Fibroblast of upper back skin (primary cell): ENCODE results near the gene HELZ.
"Not testable (repeated sequence)": the region's sequence is repeated elsewhere in the genome, so short reads cannot be mapped to it uniquely, and the experiment has no call there.

ENCODE experiments used
- DNase-seq: peaks from one replicate; pipeline ENCODE4 v3.0.0-alpha.2; 2013

HELZ gene

DNA sequence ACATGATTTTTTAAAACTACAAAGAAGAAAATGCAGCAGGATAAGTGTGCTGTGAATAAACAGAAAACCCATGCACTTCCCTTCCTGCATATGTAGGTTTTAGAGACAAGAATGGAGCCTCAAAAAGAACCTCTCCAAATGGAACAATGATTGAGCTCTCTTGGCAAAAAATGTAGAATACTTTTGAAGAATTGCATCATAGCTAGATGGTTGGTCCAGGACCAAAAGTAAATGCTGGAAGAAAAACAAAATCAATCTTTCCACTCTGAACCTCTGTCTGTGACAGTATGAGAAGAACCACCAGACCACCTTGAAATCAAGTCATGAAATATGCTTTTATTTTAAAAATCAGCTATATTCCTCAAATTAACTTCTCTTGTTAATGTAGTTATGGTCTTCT is 17.5 kb downstream of the HELZ start:
- DNase-seq, result peak; percentile 63

DNA sequence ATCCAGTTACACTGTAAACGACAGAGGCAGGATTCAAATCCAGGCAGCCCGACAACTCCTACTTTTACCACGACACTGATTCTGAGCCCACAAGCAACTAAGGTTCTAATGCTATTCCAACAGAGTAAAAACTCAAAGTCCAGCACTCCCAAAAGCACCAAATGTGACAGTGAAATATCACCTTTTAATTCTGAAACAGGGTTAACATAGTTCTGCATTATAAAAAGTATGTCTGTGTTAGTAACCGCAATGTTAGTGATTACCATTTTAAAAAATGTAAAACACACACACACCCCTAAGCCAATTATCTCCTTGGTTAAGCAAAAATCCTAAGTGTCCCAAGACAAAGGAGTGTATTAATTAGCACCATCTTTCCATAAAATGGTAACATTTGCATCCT is 19.7 kb downstream of the HELZ start:
- DNase-seq, result peak; percentile 50

DNA sequence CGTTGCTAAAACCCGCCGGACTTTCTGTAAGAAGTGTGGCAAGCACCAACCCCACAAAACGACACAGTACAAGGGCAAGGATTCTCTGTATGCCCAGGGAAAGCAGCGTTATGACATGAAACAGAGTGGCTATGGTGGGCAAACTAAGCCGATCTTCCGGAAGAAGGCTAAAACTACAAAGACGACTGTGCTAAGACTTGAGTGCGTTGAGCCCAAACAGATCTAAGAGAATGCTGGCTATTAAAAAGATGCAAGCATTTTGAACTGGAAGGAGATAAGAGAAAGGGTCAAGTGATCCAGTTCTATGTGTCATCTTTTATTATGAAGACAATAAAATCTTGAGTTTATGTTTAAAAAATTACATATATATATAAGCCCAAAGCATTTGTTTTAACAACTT is 20.3 kb downstream of the HELZ start:
- DNase-seq, result no peak

DNA sequence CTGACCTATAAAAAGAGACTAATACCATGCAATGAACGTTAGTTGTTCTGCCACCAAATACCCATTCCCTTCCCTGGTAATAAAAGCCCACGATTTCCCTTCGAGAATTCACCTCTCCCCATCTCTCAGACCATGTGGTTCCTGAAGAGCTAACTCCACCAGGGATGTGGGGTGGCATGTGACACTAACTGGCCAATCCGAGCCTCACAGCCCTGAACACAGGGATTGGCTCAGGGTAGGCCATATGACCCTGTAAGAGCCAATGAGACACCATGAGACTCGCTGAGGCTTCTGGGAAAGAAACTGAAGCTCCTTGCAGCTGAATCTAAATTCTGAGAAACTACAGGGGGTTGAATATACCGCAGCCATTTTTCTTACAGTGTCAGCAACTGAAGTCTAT is 21.1 kb downstream of the HELZ start:
- DNase-seq, result no peak

DNA sequence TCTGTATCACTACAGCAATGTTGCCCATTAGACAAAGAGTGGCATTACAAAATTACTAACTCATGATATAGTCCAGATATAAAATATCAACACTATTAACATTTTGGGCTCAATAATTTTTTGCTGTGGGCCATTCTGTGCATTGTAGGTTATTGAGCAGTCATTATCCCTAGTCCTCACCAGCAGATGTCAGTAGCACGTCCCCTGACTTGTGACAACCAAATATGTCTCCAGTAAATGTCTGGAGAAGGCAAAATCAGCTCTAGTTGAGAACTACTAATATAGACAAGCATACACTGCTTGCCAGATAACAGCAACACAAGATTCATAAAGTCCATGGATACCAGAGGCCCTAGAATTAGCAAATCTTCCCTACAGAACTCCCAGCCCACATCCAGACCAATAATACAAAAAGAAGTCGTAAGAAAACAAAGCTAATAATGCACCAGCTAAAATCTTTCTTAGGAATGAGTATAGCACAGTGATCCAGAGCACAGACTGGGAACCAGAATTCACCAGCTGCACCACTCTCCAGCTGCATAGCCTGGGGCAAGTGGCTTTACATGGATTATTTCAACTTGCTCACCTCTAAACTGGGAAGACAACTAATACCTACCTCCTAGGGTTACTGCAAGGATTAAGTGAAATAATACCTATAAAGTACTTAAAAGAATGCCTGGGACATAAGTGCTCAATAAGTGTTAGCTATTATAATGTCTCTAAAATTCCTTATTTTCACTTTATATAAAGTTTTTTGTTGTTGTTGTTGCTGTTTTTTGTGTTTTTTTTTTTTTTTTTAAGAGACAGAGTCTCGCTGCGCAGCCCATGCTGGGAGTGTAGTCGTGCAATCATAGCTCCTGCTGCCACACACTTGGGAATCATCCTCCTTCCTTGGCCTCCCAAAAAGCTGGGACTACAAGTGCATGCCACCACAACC is 23.7 kb downstream of the HELZ start:
- peak; percentile 58 for DNase-seq

DNA sequence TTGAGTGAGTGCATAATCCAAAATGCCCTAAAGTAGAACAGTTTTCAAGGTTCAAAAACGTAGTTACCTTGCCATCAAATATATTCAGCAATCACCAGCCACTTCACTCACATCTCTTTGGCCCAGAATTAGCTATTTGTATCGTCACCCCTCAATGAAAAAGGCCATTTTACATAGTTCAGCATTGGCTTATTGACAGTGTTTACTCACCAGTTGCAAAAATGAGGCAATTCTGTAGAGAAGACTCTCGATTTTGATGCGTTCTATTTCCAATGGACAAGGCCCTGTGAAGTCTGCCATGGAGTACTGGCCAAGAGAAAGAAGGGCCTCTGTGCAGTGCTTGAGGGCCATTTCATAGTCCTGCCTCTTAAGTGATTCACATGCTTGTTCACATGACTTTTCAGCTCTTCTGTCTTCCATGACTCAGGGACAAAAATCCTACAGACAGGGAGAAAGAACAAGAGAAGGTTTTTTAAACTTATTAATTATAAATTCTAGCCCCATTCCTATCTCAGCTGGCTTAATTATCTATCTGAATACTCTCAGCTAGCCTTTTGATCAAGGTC is 26.5 kb downstream of the HELZ start:
- peak; percentile 44 for DNase-seq

DNA sequence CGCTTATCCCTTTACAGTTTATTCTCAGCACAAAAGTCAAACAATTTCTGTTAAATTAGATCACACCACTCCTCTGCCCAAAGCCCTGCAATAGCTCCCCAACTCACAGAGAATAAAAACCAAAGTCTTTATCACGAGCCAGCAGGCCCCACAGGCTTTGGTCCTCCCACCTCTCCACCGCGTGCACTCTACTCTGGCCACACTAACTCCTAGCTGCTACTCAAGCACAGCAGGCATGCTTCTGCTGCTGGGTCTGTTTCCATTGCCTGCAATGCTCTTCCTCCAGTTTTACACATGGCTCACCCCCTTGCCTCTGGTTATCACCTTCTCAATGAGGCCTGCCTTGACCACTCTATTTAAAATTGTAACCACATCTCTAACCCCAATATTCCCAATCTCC is 27.6 kb downstream of the HELZ start:
- DNase-seq, result no peak

DNA sequence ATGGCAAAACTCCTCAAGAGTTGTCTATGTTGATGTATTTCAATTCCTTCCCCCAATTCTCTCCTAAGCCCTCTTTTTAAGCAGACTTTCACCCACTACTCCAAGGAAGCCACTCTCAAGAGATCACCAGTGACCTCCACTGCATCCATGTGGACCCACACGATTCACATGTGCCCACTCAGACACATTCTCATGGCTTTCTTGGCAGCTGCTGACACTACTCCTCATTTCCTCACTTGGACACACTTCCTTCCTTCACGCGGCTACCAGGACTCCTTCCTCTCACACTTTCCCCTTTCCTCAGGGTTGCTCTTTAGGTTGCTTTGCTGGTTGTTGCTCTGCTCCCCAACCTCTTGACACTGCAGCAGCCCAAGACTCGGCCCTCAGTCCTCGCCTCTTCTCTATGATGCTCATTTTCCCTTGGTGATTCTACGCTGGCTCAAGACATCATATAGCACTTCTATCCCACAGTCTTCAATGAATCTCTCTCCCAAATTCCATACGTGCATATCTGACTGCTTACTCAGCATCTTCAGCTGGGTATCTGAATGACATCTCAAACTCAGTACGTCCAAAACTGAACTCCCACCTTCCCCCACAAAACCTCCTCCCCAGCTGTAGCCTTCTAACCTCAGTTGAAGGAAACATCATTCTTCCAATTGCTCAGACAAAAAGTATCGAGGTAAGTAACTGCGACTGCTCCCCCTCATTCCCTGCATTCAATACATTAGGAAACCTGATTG is 28.2 kb downstream of the HELZ start:
- DNase-seq, result peak; percentile 68

DNA sequence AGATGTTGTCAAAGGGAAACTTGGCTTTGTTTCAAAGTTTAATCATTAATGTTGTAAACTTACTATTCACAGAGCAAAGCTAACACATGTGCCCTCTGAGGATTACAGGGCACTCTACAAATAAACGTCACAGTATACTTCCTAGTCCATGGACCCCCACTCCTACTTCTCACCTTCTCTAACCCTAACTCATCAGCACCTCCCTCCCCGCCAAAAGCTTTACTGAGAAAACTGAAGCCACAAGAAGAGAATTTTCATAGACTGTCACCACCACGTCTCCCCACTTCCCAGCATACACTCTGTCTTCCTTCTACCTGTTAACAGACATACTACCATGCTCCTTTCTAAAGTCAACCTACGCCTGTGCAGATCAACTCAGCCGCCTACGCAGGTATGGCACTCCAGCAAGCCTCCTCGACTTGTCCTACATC is 29.0 kb downstream of the HELZ start:
- no peak for DNase-seq

DNA sequence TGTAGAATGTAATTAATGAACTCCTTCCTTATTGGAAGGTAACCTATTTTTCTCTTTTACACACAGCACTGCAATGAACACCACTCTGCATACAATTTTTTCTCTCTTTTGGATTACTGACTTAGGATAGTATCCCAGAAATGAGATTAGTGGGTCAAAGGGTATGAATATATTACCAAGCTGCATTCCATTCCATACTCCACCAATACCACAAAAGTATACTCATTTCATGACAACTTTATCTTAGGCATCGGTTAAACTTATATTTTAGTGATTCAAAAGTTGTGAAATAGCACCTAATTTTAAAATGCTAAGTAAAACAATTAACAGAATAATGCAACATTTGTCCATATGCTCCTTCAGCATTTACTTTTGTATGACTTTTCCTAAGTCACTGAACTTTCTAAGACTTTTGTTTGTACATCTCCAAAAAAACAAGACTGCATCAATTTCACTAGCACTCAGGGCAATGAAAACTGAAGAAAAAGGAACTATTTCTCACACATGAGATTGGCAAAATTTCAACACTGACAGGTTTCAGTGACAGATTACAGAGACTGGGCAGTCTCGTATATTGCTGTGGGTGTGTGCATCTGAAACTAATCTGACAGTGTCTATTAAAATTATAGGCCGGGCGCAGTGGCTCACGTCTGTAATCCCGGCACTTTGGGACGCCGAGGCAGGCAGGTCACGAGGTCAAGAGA is 32.1 kb downstream of the HELZ start:
- peak; percentile 83 for DNase-seq

DNA sequence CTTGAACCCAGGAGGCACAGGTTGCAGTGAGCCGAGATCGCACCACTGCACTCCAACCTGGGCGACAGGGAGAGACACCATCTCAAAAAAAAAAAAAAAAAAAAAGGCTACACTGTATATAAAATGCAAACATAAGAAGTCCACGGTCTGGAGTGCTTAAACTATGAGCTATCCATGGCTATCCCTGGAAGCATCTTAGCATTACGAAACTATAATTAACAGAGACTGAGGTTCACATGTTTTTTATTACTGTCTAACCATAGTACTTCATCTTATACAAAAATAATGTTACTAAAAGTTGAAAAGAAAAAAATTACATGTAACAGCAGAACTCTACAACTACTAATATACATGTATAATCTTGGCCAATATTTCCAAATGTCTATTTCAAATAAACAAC is 32.8 kb downstream of the HELZ start:
- DNase-seq, result peak; percentile 75

DNA sequence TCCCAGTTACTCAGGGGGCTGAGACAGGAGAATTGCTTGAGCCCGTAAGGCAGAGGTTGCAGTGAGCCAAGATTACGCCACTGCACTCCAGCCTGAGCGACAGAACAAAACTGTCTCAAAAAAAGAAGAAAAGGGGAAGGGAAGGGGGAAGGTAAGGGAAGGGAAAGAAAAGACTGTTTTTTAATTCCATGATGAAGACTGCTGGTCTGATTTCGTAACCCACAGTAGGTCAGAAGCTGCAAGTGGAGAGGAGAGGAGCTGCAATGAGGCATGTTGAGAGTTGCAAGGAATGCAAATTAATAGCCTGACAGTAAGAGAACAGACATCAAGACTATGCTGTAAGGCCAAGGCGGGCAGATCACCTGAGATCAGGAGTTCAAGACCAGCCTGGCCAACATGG is 33.3 kb downstream of the HELZ start:
- DNase-seq, result peak; percentile 71

DNA sequence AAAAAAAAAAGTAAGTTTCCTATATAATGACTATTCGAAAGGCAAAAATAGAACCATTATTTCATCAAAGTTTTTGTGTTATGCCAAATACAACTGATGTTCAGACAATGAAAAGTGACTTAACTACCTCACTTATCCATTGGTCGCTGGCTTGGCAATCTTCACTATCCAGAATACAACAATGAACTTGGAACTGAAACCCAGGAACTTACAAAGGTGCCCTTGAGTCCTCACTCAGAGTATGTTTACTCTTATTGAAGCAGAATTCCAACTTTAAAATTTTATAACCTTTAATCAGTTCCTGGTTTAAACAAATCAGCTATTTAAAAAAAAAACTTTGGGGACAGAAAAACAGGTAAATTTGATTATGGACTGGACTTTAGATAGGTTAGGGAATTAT is 34.1 kb downstream of the HELZ start:
- DNase-seq, result no peak

DNA sequence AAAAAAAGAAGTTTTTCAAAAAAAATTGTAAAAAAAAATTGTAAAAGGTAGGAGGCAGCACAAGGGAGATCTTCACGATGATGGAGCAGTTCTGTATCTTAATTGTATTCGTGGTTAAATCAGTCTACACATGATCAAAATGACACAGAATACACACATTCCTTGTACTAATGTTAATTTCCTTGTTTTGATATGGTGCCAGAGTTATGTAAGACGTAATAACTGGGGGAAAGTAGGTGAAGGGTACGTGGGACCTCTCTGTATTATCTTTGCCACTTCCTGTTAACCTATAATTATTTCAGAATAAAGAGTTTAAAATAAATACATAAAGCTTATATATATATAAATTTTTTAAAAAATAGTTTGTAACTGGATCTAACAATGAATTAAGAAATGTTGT is 36.8 kb downstream of the HELZ start:
- DNase-seq, result no peak

DNA sequence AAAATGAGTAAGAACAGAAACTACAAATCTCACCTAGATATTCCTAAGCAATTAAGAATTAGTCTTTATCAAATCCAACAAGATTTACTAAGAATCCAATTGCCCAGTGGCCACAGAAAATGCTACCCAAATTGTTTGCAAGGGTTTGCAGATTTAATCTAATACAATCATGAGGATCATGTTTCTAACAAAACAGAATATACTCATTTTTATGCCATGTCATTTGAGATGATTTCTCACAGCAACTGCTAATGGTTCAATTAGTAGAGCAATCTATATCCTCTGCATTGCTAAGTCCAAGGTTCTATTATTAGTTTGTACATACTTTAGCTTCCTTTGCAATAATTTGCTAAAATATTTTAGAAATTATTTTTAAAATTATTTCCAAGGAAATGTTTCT is 41.2 kb downstream of the HELZ start:
- DNase-seq, result no peak

DNA sequence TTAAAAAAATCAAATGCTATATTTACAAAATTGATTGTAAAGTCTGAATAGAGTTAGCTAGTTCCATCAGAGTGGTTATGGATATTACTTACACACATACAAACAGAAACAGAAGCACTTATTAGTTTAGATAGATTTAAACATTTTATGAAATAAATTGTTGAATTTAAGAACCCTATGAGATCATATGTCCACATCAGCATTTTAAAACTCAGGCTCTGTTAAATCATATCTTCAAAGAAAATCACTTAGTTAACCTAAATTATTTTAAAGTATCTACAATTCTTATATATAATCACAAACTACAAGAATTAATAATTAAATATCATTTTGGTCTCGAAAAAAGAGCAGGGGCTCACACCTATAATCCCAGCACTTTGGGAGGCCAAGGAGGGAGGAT is 42.5 kb downstream of the HELZ start:
- no peak for DNase-seq

DNA sequence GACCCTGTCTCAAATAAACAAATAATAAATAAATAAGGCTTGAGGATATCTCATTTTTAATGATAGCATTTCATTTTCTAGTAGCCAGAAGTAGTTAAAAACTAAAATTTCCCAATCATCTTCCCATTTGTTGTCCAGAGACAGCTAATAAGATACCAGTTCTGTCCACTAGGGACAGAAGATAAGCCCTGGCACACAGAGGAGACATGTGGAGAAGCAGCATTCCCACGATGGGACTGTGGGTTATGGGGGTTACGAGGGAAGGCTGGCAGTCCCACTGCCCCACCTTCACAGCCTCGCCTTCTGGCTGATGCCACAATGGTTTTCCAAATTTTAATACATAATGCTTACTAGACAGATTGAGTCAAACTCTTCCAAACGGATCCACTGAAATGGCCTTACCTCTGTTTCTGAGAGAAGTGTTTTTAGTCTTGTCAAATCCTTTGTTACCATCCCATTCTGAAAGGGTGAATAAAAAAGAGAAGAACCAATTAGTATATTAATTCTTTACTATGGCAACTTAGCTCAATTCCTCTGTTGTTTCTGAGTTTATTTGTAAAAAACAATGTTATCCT is 44.2 kb downstream of the HELZ start:
- DNase-seq, result no peak

DNA sequence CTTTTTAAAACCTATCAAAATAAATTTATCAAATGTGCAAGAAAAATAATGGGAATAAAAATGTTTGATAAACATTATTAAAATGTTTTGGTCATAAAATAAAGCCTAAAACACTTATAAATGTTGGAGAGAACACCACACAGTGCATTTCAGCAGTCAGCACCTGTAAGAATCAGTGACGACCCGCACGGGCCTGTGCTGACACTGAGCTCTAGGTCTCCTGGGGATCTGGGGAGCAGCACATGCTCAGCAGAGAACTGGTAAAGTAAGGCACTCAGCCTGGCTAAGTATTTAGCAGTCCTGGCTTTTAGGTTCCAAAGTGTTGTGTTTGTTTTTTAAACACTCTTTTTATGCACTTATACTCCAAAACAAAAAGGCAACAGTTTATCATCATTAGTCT is 46.9 kb downstream of the HELZ start:
- no peak for DNase-seq

DNA sequence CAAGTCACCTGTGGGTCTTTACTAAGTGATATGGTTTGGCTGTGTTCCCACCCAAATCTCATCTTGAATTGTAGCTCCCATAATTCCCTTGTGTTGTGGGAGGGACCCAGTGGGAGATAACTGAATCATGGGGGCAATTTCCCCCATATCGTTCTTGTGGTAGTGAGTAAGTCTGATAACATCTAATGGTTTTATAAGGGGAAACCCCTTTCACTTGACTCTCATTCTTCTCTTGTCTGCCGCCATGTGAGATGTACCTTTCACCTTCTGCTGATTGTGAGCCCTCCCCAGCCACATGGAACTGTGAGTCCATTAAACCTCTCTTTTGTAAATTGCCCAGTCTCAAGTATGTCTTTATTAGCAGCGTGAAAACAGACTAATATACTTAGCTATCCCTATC is 48.0 kb downstream of the HELZ start:
- not testable (repeated sequence) for DNase-seq

DNA sequence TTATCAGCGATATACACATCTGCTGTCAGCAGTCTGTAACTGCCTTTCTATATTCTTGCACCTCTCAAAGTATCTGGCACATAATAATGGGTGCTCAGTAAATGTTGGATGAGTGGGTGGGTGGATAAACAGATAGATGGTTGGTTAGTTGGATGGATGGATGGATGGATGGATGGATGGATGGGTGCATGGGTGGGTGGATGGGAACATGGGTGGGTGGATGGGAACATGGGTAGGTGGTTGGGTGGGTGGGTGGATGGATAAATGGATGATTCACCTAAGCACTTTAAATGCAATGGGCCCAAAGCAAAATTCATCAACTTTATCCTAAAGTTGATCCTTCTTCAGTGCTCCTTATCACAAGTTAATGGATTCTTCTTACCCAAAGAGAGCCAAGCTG is 48.6 kb downstream of the HELZ start:
- DNase-seq, result no peak

DNA sequence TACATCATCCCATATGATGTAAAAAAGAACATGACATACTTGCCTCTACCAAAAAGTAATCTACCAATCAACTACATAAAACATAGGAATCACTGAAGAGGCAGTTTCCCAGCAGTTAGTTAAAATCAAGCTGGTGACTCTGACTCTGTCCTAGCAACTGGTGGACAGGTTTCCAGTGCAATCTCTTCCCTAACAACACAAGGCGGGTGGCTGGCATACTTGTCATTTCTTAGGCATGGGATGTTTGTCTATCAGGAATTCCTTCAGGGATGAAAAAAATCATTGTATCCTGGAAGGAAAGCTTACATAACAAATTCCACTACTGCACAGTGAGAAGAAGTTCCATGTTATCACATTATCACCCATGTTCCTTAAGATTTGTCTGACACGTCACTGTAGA is 50.9 kb downstream of the HELZ start:
- DNase-seq, result peak; percentile 51

DNA sequence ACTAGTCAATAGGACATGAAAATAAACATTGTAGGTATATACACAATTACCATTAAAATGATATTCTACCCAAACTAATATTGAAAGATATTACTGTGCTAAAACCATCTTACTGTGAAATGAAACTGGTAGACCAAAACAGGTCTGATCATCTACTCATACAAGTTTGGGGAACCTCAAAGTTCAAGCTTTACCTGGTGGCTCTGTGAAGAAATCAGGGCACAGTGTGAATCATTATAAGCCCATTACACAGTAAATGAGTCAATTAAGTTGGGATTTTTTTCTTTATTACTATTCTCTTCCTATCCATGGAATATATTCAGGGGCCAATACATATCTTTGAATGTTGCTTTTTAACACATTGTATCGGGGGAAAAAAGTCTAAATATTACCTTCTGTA is 57.1 kb downstream of the HELZ start:
- DNase-seq, result no peak

DNA sequence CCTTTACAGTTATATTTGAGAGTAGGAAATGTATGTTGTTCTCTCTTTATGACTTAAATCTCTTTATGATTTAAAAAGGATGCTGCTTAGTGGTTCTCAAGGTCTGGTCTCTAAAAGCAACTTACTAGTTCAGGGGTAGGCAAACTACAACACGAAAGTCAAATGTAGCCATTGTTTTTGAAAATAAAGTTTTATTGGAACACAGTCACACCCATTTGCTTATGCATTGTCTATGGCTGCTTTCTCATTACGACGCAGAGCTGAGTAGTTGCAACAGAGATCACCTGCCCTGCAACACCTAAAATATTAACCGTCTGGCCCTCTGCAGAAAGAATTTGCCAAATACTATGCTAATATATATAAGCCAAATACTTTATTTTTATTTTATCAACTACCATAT is 58.2 kb downstream of the HELZ start:
- DNase-seq, result no peak
